Skin of body (tissue), 2 donors: ENCODE data around the gene CBLC. TPM values are rescaled to one million over a fixed set of nuclear protein-coding genes. Genes with fewer than 3 reads are reported as not detected.
A peak's percentile ranks its signal among the peaks of the same experiment; 100 is the strongest.

ENCODE experiments used
- DNase-seq: peaks from one replicate; lab custom pipeline; 2025; lab: John Stamatoyannopoulos, UW
- total RNA-seq: library from RNA; depleted of rRNA; stranded (reverse); fragments of >200 nt; gene quantifications from one replicate; pipeline ENCODE4 v1.2.3, GENCODE V29; 2014

CBLC gene
- 12.5 TPM for total RNA-seq

GRCh38 chr19:44777715-44778347 lies at the start of gene CBLC:
Gene CBLC, plus strand, starts transcription at chr19:44777890. Its CDS starts 42 bp downstream, at chr19:44777932.
- no peak for DNase-seq

- DNase-seq = no peak
Observed at GRCh38 chr19:44728178-44728577, 49.5 kb upstream of the CBLC start.

- no peak for DNase-seq
Observed at GRCh38 chr19:44729516-44730033, 48.1 kb upstream of the CBLC start.

GRCh38 chr19:44731081-44731480 lies 46.6 kb upstream of the CBLC start:
- DNase-seq = no peak

GRCh38 chr19:44731622-44732021 lies 46.1 kb upstream of the CBLC start:
- no peak for DNase-seq

GRCh38 chr19:44732235-44733014 lies 45.3 kb upstream of the CBLC start:
- DNase-seq = no peak

- DNase-seq = no peak
Observed at GRCh38 chr19:44734357-44734756, 43.3 kb upstream of the CBLC start.

- DNase-seq = no peak
Observed at GRCh38 chr19:44735011-44735410, 42.7 kb upstream of the CBLC start.

- DNase-seq = no peak
Observed at GRCh38 chr19:44737238-44738071, 40.2 kb upstream of the CBLC start.

- DNase-seq = no peak
Observed at GRCh38 chr19:44738136-44738535, 39.6 kb upstream of the CBLC start.

- no peak for DNase-seq
Observed at GRCh38 chr19:44738603-44739558, 38.8 kb upstream of the CBLC start.

GRCh38 chr19:44740351-44740824 lies 37.3 kb upstream of the CBLC start:
- no peak for DNase-seq

- no peak for DNase-seq
Observed at GRCh38 chr19:44741258-44741731, 36.4 kb upstream of the CBLC start.

- peak; percentile 95 for DNase-seq
Observed at GRCh38 chr19:44741841-44742329, 35.8 kb upstream of the CBLC start.

GRCh38 chr19:44742330-44743061 lies 35.2 kb upstream of the CBLC start:
- no peak for DNase-seq

- DNase-seq = no peak
Observed at GRCh38 chr19:44744871-44745332, 32.8 kb upstream of the CBLC start.

GRCh38 chr19:44745341-44745831 lies 32.3 kb upstream of the CBLC start:
- peak; percentile 79 for DNase-seq

GRCh38 chr19:44745887-44746600 lies 31.6 kb upstream of the CBLC start:
- DNase-seq = no peak

GRCh38 chr19:44746616-44746945 lies 31.1 kb upstream of the CBLC start:
- no peak for DNase-seq
